A549 treated with Mapracorat at 1 μM for 4 hours (cell line): Measurements from ENCODE around the gene CST9L. TPM values are rescaled to one million over a fixed set of nuclear protein-coding genes. Genes with fewer than 3 reads are reported as not detected.

Experiments
- total RNA-seq: library from RNA; stranded (reverse); fragments of 200-300 nt; extraction: Qiagen RNA extraction; gene quantifications from 5 replicates; pipeline ENCODE4 v1.2.3, GENCODE V29; 2022

Gene CST9L, protein sequence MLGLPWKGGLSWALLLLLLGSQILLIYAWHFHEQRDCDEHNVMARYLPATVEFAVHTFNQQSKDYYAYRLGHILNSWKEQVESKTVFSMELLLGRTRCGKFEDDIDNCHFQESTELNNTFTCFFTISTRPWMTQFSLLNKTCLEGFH
- total RNA-seq, result not detected in 5 replicates

DNA sequence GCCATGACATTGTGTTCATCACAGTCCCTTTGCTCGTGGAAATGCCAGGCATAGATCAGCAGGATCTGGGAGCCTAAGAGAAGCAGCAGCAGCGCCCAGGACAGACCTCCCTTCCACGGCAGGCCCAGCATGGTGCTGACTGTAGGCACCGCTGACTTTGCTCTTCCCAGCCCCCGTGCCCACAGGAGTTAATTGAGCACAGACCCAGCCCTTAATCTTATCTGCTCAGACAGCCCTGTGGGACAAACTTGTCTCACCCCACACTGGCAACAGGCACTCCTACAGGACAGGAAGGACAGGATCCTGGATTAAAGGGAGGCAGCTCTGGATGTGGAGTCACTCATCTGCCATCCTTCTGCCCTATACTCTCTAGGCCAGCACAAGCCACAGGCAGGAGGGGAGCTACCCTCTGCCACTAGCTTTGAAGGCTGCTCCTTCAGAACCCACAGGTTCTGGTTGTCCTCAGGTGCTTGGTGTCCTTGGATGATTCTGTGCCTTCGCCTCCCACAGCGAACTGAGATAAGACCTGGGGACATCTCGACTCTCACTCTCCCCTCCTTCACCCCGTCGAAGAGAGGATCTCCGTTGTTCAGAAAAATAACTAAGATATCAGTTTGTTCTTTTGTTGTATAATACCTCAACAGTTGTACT, at the start of gene CST9L:
CST9L (minus strand) TSS at position 165 of the 651 bp plus-strand sequence; CDS start at position 131, 34 bp downstream.

DNA sequence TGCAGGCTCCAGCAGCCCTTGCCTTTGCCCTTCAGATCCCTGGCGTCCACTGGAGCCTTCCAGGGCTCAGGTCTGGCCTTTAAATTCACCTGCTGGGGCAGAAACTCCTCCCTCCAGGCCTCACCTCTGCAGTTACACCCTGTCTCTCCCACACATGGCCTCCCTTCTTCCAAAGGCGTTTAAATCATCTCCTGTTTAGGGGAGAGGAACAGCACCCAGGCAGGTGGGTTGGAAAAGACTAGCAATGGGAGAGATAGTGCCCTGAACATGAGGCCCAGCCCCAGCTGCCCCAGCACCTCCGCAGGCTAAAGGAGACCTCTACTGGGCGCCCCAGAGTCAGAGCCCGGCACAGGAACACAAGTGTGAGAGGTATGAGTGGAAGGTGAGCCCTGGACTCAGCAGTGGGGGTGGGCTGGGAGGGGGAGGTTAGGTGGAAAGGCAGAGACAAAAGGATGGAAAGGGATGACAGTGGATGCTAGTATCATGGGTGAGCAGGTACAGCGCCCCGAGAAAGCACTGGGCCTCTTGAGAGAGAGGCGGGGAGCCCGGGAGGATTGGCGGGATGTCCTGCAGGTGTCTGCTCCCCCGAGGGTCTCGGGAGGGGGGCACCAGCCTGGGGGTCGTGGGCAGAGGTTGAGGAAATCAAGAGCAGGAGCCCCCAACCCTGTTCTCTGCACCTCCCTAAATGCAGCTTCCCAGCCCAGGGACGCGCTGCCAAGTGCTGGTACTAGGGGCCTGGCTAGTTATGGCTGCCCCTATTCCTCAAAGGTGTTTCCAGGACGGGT, 37.8 kb upstream of the CST9L start, which contains the start of gene CST9:
CST9 (minus strand) TSS at position 51 of the 785 bp plus-strand sequence. CDS start 53 bp downstream, outside the sequence.

Other genes with a start within 250 kb of the CST9L start
- gene NXT1, start 217.7 kb downstream of the CST9L start, total RNA-seq, result 53.2 to 68.0 TPM (median 67.4 TPM) in 5 replicates
- gene GZF1, start 206.3 kb downstream of the CST9L start, total RNA-seq, result 7.7 to 14.4 TPM (median 10.8 TPM) in 5 replicates
- 2.8 to 3.4 TPM (median 3.3 TPM) in 5 replicates for gene NAPB, start 147.0 kb downstream of the CST9L start, total RNA-seq
- gene CSTL1, start 128.8 kb downstream of the CST9L start, total RNA-seq, result 0.35 TPM in 1 of 5 replicates, not detected in the others
- not detected in 5 replicates for gene CST11, start 115.6 kb downstream of the CST9L start, total RNA-seq
- gene CST8, start 77.4 kb downstream of the CST9L start, total RNA-seq, result not detected in 5 replicates
- not detected in 5 replicates for gene CST9, start 37.4 kb upstream of the CST9L start, total RNA-seq
- 263 to 436 TPM (median 419 TPM) in 5 replicates for gene CST3, start 69.5 kb upstream of the CST9L start, total RNA-seq
- not detected in 5 replicates for gene CST4, start 120.6 kb upstream of the CST9L start, total RNA-seq
- 0.67 to 0.86 TPM (median 0.84 TPM) in 5 replicates for gene CST1, start 182.5 kb upstream of the CST9L start, total RNA-seq